GM21515 (cell line): ENCODE measurements around the gene AHSG.
"Not testable (repeated sequence)": the region's sequence is repeated elsewhere in the genome, so short reads cannot be mapped to it uniquely, and the experiment has no call there.

ENCODE experiments used
- ATAC-seq: cut with Tn5 transposase; IDR thresholded peaks from one replicate; pipeline ENCODE4 v1.9.1; 2021; ENCODE audit not compliant: unreplicated experiment

The AHSG gene

GRCh38 chr3:186614597-186615483 is 2.0 kb downstream of the AHSG start:
- peak; percentile 71 for ATAC-seq

- no peak for ATAC-seq
These were observed 3.4 kb downstream of the AHSG start for GRCh38 chr3:186616299-186616617.

DNA sequence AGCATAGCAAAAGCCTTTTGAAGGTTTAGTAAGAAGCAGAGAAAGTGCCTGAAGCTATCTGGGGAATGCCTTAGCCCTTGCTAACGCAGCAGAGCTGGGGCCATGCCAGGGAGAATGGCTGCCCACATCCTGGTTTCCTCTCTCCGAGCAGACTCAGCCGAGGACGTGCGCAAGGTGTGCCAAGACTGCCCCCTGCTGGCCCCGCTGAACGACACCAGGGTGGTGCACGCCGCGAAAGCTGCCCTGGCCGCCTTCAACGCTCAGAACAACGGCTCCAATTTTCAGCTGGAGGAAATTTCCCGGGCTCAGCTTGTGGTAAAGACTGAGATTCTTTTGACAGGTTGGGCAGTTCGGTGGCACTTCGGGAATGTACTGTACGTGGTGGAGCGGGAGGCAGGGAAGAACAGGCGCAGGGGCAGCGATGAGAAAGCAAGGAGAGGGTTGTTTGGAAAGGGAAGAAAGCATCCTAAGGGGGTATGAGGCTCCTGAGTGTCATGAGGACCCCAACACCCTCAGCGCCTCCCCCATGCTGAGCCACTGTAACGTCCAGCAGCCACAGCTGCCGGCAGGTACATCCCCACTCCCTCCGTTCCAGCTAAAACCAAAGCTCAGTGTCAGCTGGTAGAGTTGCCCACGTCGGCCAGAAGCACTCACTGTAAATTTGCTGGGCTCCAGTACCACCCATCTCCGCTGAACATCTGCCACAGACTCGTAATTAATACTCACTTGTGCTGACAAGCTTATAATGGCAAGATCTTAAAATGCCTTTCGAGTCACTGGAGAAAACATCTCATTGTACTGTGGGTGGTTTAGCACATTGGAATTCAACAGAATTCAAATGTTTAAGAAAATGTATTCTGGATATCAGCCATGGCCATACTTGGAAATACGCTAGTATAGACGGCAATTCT is 4.4 kb downstream of the AHSG start:
- ATAC-seq: peak; percentile 89

DNA sequence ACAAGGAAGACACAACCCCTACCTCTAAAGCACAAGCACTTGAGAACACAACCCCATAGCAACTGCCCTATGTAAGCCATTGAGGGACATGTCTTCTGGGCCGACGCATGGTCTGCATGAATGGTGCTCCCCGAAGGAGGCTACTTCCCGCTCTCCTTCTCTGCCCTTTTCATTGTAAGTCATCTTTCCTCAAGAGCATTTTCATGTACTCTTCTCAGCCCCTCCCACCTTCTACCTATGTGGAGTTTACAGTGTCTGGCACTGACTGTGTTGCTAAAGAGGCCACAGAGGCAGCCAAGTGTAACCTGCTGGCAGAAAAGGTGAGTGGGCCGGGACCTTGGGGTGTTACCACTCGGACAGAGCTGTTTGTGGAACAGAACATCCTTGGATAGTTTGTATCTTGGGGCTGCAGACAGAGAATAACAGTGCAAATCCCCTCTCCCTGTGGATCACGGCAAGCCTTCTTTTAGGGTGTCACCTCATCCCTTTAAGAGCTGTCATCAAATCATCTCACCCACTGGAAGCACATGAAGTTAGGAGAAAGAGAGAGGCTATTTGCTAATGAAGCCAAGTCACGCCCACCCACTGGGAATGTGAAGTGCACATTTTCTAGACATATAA is 5.6 kb downstream of the AHSG start:
- no peak for ATAC-seq

DNA sequence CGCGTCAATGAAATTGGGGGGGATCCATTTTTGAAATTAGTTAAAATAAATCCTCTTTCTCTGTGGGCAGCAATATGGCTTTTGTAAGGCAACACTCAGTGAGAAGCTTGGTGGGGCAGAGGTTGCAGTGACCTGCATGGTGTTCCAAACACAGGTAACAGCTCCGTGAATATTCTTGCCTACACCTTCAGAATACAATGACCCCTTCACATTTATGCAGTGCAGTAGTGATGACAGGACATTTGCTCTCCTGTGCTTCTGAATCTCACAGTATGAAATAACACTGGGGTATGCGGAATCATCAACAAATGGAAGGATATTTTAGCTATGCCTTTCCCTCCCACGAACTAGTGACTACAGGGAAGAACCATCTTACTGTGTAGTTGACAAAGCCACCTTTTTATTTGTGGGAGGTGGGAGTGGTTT is 6.9 kb downstream of the AHSG start:
- ATAC-seq: no peak

- ATAC-seq: no peak
These were observed 7.6 kb downstream of the AHSG start for GRCh38 chr3:186620213-186621092.

DNA sequence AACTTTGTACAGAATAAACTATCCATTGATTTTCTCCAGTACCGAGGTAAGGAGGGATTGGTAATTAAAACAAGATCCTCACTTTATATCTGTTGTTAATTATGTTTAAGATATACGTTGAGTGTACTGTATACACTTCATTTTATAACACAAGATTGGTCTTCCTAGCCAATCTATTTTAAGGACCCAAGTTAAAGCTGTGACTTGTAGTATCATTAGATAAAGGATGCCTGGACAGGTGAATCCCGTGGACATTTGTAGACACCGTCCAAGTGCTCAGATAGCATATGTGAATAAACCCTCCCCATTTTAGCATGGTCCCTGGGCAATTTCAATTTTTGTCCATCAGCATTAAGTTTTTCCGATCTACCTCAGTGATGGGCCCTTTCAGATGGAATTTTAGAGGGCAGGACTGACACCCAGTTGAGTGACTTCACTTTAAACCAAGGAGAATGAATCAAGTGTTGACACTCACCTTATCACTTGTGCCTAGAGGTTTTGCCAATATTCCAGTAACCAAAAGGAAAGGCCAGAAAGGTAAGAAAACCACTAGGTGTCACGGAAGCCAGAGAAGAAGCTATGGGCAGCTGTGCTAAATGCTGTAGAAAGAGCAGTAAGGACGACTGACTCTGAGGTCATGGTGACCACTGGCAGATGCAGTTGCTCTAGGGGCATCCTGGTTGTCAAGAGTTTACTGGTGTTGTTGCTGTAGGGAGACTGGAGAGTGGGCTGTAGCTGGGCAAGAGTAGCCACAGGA is 9.2 kb downstream of the AHSG start:
- ATAC-seq: no peak

- ATAC-seq: no peak
These were observed 9.9 kb downstream of the AHSG start for GRCh38 chr3:186622651-186623310.

GRCh38 chr3:186624598-186624997 is 11.7 kb downstream of the AHSG start:
- no peak for ATAC-seq

- no peak for ATAC-seq
These were observed 12.8 kb downstream of the AHSG start for GRCh38 chr3:186625600-186626042.

DNA sequence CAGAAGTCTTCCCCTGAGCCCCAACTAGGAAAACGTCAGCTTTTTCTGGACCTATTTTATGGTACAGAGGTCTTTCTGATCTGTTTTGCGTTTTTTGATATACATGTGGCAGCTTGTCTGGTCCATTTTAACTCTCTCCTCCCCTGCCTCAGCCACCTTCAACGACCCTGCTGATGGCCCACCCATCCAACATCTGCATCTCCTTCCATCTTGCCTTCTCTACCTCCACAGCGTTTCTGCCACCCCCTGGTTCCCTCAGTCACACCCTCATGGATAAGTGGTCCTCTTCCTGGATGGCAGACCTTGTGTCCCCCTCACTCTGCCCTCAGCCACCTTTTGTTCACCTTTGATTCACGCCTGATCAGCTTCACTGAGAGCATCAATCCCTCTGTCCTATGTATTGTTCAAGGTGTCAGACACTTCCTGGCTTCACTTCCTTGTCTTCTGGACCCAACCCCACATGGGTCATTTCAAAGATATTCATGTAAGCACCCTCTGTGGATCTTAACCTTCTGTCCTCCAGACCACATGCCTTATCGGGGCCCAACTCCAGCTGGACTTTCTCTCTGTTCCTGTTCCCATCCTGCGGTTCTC is 13.5 kb downstream of the AHSG start:
- no peak for ATAC-seq

DNA sequence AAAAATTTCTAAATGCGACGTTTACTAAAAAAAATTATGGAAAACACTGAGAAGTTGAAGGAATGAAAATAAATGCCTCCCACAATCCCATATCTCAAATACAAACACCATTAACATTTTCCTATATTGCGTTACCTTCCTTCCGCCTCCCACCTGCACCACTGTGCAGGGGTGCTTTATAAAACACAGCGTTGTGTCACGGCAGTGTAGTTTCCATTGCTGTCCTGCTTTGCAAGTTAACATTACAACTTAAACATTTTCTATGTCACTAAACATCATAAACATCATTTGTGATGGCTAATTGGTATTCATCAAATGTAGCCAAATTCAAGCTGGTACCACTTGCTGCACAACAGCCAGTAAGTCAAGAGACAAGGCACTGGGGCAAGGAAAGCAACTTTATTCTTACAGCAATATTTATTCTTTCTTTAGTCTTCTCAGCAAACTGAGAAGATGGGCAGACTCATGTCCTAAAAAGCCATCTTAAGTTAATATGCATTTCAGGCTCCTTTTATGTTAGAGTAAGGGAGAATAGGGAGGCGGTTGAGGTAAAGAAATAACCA is 15.1 kb downstream of the AHSG start:
- no peak for ATAC-seq

DNA sequence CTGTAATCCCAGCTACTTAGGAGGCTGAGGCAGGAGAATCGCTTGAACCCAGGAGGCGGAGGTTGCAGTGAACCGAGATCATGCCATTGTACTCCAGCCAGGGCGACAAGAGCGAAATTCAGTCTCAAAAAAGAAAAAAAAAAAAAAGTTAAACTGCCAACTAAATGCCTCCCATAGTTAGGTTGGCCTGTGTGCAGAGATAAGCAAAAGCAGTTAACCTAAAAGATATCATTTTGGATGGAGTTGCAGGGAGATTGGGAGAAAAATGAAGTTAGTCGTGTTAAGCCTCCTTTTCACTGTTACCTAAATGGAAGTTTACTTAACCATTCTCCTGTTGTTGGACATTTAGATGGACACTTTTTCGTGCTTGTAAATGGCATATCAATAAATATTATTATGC is 15.9 kb downstream of the AHSG start:
- no peak for ATAC-seq

DNA sequence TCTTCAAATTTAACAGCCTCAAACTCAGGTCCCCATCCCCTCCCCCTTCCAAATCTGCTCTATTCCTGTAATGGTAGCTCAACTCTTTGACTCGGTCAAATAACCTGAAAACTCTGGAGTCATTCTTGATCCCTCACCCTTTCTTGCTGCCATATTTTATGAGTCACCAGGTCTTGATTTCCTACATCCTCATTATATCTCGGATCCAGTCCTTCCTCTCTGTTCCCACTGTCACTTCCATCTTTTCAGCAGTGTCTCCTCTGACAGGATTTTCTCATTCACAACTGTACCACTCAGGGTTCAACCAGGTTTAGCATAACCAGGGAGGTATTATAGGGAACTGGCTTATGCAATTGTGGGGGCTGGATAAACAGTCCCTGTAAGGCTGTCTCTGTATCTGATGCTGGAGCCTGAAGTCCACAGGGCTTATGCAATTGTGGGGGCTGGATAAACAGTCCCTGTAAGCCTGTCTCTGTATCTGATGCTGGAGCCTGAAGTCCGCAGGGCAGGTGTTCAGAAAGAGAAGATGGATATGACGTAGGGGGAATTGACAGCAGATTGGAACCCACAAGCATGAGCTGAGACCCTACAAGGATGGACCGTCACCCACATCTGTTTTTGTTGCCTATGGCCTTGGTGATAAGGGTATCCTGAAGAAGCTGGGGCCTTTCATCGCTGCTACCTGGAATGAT is 18.2 kb downstream of the AHSG start:
- no peak for ATAC-seq

DNA sequence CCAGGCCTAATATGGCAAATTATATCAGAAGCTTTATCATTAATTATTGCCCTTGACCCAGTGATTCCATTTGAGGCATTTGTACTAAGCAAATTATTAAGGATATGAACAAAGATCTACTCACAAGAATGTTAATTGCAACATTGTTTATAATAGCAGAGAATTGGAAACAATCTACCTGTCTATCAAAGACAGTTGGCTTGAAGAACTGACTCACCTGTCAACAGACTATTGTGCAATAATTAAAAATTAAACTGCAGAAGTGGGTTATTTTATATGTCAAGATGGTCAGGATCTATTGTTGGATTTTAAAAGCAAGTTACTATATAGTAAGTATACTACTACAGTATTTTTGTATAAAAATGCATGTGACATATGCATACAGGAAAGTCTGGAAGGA is 20.6 kb downstream of the AHSG start:
- ATAC-seq: no peak

- ATAC-seq: not testable (repeated sequence)
These were observed 21.3 kb downstream of the AHSG start for GRCh38 chr3:186634207-186634606.

DNA sequence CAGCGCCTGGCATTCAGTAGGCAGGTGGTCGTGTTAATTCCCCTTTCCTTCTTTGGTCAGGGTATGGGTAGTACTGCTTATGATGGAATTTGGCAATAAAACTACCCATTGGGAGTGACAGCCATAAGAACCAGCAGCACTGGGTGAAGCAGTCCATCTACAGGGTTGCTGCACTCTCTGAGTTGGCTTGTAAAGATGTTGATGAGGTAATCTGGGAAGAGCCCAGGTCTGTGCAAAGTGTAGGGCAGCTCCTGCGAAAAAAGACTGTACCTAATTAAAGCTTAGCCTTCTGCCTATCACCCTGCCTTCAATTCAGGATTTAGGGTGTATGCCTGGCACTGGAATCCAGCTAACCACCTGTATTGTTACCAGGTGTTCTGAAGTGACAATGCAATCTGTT is 22.7 kb downstream of the AHSG start:
- ATAC-seq: no peak

- ATAC-seq: no peak
These were observed 23.7 kb downstream of the AHSG start for GRCh38 chr3:186636536-186636935.
